NCI-H345 treated with DMSO at 0.1 percent for 48 hours (cell line): Measurements from ENCODE around the gene TLE2.
A peak's percentile ranks its signal among the peaks of the same experiment; 100 is the strongest.

Experiments
- DNase-seq: peaks from one replicate; lab custom pipeline; 2025; ENCODE audit not compliant: unreplicated experiment; lab: John Stamatoyannopoulos, UW

The TLE2 gene

GRCh38 chr19:3029065-3029923 lies at the start of gene TLE2:
Gene TLE2, minus strand, starts transcription at chr19:3029280. Its CDS starts 376 bp downstream, at chr19:3028904.
- DNase-seq, result no peak

- DNase-seq, result peak; percentile 64
Measured at GRCh38 chr19:3075605-3076431, 46.7 kb upstream of the TLE2 start.

- DNase-seq, result no peak
Measured at GRCh38 chr19:3073931-3074595, 45.0 kb upstream of the TLE2 start.

- peak; percentile 10 for DNase-seq
Measured at GRCh38 chr19:3073159-3073563, 44.1 kb upstream of the TLE2 start.

GRCh38 chr19:3071768-3072167 lies 42.7 kb upstream of the TLE2 start:
- DNase-seq, result no peak

- no peak for DNase-seq
Measured at GRCh38 chr19:3068071-3068470, 39.0 kb upstream of the TLE2 start.

- no peak for DNase-seq
Measured at GRCh38 chr19:3067563-3067962, 38.5 kb upstream of the TLE2 start.

GRCh38 chr19:3066482-3067049 lies 37.5 kb upstream of the TLE2 start:
- DNase-seq, result no peak

GRCh38 chr19:3065675-3066357 lies 36.7 kb upstream of the TLE2 start:
- no peak for DNase-seq

- no peak for DNase-seq
Measured at GRCh38 chr19:3064011-3064330, 34.9 kb upstream of the TLE2 start.

GRCh38 chr19:3062165-3063105 lies 33.4 kb upstream of the TLE2 start, which contains the start of gene TLE5:
Gene TLE5, minus strand, starts transcription at chr19:3062495. Its CDS starts 295 bp downstream, at chr19:3062200.
- peak; percentile 19 for DNase-seq

GRCh38 chr19:3061182-3062161 lies 32.4 kb upstream of the TLE2 start:
- DNase-seq, result no peak

- DNase-seq, result no peak
Measured at GRCh38 chr19:3060857-3061181, 31.7 kb upstream of the TLE2 start.

- DNase-seq, result no peak
Measured at GRCh38 chr19:3059653-3060052, 30.6 kb upstream of the TLE2 start.

- no peak for DNase-seq
Measured at GRCh38 chr19:3058821-3059314, 29.8 kb upstream of the TLE2 start.

- no peak for DNase-seq
Measured at GRCh38 chr19:3058009-3058820, 29.1 kb upstream of the TLE2 start.

- DNase-seq, result no peak
Measured at GRCh38 chr19:3057275-3057714, 28.2 kb upstream of the TLE2 start.
